ENCODE results near the gene ZNF654.
"Not testable (repeated sequence)": the region's sequence is repeated elsewhere in the genome, so short reads cannot be mapped to it uniquely, and the experiment has no call there.

The ZNF654 gene

GRCh38 chr3:88061746-88062145 lies 2.7 kb downstream of the ZNF654 start:
- no peak for DNase-seq (ENCODE audit: low read depth)

- no peak for DNase-seq (ENCODE audit: low read depth)
Measured at GRCh38 chr3:88075072-88075471, 16.0 kb downstream of the ZNF654 start.

GRCh38 chr3:88075497-88075896 lies 16.4 kb downstream of the ZNF654 start:
- DNase-seq (ENCODE audit: low read depth): no peak

GRCh38 chr3:88076712-88077111 lies 17.7 kb downstream of the ZNF654 start:
- DNase-seq (ENCODE audit: low read depth): no peak

DNA sequence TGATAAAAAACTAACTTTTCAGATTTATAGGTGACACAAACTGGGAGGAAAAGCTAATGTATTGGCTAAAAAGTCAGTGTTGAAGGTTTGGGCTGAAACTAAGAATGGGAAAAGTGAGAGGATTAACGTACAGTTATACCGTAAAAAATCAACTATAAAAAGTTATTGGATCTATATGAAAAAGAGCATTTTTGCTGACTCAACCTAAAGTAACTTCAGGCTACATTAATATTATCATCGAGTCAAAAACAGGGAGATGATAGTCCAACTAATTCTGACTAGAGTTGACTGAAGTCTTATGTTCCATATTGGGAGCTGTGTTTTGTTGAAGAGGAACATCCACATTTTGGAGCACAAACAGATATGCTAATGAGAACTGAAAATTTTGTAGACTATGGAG lies 19.9 kb downstream of the ZNF654 start:
- DNase-seq (ENCODE audit: low read depth): no peak

DNA sequence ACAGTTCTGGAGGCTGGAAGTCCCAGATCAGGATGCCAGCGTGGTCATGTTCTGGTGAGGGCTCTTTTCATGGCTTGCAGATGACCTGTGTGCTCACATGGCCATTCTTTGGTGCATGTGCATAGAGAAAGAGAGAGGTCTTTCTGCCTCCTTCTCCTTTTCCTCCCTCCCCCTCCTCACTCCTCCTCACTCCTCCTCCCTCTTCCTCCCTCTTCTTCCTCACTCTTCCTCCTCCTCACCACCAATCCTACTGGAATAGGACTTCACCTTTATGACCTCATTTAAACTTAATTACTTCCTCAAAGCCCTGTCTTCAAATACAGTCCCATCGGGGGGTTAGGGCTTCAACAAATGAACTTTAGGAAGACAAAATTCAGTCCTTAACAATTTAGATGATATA lies 23.8 kb downstream of the ZNF654 start:
- no peak for DNase-seq (ENCODE audit: low read depth)

- DNase-seq (ENCODE audit: low read depth): no peak
Measured at GRCh38 chr3:88084097-88084501, 25.0 kb downstream of the ZNF654 start.

GRCh38 chr3:88090681-88091080 lies 31.6 kb downstream of the ZNF654 start:
- no peak for DNase-seq (ENCODE audit: low read depth)

DNA sequence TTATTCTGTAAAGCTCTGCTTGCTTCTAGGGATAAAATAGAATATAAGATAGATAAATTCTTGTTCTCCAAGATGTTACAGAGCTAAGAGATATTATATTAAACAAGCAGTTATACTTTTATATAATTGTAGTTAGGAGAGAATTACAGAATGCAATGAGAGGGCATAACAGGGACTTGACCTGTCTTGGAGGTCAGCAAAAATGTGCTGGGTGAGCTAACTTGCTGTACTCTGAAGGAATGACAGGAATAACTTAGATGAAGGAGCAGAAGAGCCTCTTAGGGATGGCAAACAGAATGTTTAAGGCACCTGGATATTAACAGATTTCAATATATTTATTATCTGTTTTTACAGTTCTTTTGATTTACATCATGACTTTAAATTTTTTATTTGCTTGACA lies 33.2 kb downstream of the ZNF654 start:
- DNase-seq (ENCODE audit: low read depth): no peak

DNA sequence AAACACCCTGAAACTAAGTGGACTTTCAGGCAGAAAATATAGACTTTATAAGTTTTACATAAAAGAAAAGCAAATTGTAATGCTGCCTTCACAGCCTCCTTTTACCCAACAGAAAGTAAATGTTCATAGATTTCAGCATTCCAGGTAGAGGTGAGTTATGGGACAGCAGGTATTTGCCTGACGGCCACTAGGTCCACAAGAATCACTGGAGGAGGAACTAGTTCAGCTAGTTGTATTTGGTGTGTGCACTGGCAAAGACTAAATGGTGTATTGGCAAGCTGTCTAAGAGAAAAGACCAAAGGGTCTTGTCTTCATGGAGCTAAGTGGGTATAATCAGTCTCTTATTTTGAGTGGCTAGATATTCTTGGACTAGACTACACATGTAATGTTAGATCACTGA lies 34.2 kb downstream of the ZNF654 start:
- no peak for DNase-seq (ENCODE audit: low read depth)

- DNase-seq (ENCODE audit: low read depth): no peak
Measured at GRCh38 chr3:88101142-88101541, 42.1 kb downstream of the ZNF654 start.

- no peak for DNase-seq (ENCODE audit: low read depth)
Measured at GRCh38 chr3:88105325-88105724, 46.3 kb downstream of the ZNF654 start.

- DNase-seq (ENCODE audit: low read depth): no peak
Measured at GRCh38 chr3:88112289-88112688, 53.2 kb downstream of the ZNF654 start.

DNA sequence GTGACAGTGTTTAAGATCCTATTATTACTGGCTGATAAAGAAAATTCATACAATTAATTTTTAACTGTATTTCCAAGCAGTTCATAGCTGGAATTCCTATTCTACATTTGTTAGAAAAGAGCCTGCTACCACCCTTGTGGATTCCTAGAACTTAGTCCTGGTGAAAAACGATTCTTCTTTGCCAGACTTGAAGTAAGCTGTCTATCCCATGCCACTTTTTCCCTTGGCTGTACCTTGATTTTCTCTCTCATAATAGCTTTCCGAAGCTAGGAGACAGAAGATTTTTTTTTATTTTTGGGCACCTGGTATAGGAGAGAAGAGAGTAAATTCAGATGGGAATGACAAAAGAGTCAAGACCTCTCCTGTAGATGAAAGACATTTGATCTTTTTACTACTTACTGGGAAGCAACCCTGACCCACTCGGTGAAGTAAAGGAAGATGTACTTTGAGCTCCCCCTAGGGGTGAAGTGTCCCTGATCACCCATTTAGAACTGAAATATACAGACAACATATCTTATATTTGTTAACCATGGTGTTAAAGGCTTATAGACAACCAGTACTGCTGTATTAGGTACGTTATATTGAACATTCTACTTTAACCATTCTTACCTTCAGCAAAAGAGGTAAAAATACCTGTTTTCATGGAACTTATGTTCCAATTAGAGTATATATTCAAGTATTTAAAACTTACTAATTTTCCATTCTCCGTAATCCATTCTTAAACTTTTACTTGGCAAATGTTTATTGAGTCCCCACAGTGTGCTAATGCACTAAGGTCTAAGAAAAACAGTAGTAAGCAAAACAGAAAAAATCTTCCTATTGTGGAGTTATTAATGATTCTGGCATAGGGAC lies 54.5 kb downstream of the ZNF654 start:
- no peak for DNase-seq (ENCODE audit: low read depth)

DNA sequence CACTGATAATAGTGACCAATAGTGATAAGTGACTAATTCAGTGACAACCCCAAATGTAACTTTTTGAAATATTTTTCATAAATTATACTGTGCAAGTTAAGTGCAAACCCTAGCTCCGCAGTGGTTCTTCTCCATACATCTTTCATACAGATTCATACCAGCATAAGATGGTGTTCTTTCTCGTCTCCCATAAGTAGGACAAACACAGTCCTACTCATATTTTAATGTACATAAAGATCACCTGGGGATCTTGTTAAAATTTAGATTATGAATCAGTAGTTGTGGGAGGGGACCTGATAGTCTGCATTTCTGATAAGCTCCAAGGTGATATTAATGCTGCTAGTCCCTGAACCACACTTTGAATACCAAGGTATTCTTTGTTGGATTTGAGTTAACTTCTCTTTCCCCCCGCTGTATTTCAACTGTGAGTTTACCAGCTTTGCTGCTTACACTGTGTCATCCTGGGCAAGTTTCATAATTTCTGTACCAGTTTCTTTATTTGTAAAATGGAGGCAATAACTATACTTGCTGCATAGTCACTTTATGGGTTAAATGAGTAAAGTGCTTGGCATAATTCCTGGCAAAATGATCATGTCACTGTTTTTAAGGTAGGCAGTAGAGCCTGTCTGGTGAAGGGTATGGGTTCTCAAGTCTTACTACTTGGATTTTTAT lies 56.0 kb downstream of the ZNF654 start:
- no peak for DNase-seq (ENCODE audit: low read depth)

DNA sequence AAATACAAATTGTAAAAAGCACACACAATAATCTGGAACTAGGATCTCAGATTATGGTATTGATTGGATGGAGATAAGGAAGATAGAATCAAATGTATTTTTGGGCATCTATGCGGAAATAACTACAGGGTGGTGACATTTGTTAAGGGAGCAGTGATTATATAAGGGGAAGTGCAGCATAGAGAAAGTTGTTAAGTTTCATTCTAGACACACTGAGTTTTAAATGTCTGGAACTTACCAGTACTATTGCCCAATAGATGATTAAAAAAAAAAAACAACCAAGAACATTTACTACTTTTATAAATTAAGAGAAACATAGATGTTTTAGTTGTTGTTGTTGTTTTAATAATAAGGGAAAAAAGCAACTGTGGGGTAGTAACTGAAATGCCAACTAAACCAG lies 58.6 kb downstream of the ZNF654 start:
- DNase-seq (ENCODE audit: low read depth): no peak

DNA sequence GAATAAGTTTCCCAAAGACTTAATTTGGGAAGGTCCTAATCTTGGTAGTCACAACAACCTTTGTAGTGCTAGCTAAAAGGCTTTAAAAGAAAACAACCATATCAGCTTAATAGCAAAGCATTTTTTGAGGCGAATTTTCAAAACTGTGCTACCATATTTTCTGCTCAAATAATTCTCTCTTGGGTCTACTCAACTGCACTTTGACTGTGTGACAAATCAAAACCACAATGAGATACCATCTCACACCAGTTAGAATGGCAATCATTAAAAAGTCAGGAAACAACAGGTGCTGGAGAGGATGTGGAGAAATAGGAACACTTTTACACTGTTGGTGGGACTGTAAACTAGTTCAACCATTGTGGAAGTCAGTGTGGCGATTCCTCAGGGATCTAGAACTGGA lies 59.5 kb downstream of the ZNF654 start:
- not testable (repeated sequence) for DNase-seq (ENCODE audit: low read depth)

- DNase-seq (ENCODE audit: low read depth): no peak
Measured at GRCh38 chr3:88123526-88123925, 64.5 kb downstream of the ZNF654 start.

DNA sequence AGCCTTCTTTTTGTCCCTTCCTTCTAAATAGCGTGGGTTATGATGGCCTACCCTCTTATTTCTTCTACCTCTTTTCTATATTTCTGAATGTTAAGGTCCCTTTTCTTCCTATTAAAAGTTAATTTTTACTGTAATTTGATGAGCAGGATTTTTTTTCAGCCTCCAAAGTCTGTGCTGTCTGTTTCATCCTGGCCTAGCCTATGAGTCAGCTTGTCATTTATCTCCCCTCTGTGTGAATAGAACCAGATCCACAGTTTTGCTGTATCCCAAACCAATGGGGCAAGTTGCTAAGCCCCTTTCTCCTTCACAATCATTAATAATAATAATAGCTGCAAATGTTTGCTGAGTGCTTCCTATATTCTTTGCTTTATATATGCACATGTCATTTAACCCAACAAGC lies 72.6 kb downstream of the ZNF654 start:
- DNase-seq (ENCODE audit: low read depth): no peak

DNA sequence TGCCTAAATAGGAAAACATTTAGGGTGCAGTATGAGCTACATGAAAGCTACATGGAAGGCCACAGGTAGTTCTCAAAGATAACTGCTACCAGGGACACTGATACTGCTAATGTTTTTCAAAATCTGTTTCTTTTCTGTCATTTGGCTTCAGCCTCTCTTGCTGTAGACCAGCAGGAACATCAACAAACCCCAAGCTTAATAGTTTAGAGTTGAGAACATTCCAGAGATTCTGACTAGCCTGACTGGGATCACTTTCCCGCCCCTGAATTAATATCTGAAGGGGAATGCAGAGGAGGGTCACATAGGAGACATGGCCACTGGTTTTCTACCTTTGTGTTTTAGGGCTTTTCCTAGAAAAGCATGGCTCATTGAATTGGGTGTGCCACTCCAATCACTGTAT lies 73.8 kb downstream of the ZNF654 start:
- no peak for DNase-seq (ENCODE audit: low read depth)

DNA sequence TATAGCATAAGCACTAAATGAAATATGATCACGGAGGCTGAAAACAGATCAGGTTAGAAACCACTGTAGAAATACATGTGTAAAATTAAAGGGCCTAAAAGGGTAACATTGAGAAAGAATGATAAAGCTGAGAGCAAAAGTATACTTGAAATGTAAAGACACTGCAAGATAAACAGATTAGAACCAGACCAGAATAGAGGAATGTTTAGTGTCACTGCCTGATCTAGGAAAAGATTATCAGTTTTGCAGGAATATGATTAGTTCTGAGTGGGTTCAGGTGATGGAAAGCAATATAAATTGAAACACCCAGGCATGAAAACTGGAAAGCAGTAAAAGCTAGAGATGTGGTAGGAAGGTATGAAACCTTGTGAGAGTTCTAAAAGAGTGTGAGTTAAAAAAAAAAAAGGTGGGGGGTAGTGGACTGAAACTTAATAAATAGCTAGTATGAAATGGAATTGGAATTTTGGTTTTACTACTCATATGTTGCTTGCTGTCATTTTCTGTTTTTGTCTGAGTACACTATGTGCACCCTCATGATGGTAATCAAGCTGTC lies 74.7 kb downstream of the ZNF654 start:
- DNase-seq (ENCODE audit: low read depth): no peak

DNA sequence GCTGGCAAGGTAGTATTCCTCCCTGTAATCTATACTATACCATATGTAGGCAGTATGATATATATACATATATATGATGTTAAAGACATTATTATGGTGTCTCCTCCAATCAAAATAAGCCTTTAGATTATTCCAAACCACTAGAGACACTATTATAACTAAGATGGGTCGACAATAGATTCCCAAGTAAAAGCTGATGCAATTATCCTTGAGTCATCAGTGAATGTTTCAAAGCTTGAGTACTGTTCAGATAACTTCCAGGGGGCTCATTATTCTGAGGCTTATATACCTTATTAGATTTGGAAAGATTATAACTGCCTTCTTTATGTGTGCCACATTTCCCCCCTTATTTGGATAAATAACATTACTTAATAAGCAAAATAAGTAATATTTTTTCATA lies 78.8 kb downstream of the ZNF654 start:
- no peak for DNase-seq (ENCODE audit: low read depth)

GRCh38 chr3:88141458-88142083 lies 82.5 kb downstream of the ZNF654 start:
- DNase-seq (ENCODE audit: low read depth): no peak
